WTC11 (cell line): ENCODE results near the gene ACOT9. TPM values are rescaled to one million over a fixed set of nuclear protein-coding genes. Genes with fewer than 3 reads are reported as not detected.
A peak's percentile ranks its signal among the peaks of the same experiment; 100 is the strongest.

Source experiments
- ATAC-seq: fragments of 200-7000 bp; cut with Tn5 transposase; 2 replicates; pipeline ENCODE4 v1.10.0; 2021; ENCODE audit warnings: mild to moderate bottlenecking, moderate library complexity
- CTCF ChIA-PET: fragments of 300-600 bp; sonication (Branson Sonifier 250); formaldehyde crosslinking; loops from one replicate; lab custom pipeline; 2021; ENCODE audit warnings: antibody characterized with exemption; lab: Charles Lee
- POLR2A ChIA-PET: fragments of 350-600 bp; sonication (Branson Sonifier 250); formaldehyde crosslinking; loops from one replicate; lab custom pipeline; 2021; ENCODE audit warnings: antibody characterized with exemption; lab: Charles Lee
- DNase-seq: peaks from one replicate; pipeline ENCODE4 v3.0.0; 2021; ENCODE audit warnings: low spot score
- H3K27ac Mint-ChIP-seq: 2 replicates; pipeline ENCODE4 v1.8.0; 2021; ENCODE audit warnings: mixed read lengths
- H3K27me3 Mint-ChIP-seq: 2 replicates; pipeline ENCODE4 v1.8.0; 2021; ENCODE audit warnings: low read depth, mild to moderate bottlenecking, moderate library complexity, mixed read lengths
- H3K36me3 Mint-ChIP-seq: 2 replicates; pipeline ENCODE4 v1.8.0; 2021; ENCODE audit warnings: mixed read lengths
- H3K4me1 Mint-ChIP-seq: 2 replicates; pipeline ENCODE4 v1.8.0; 2022; ENCODE audit warnings: mixed read lengths
- H3K4me3 Mint-ChIP-seq: 2 replicates; pipeline ENCODE4 v1.8.0; 2021; ENCODE audit warnings: mild to moderate bottlenecking, moderate library complexity, mixed read lengths
- H3K9me3 Mint-ChIP-seq: 2 replicates; pipeline ENCODE4 v1.8.0; 2021; ENCODE audit warnings: mixed read lengths
- CBFB ChIP-seq: sonication (generic); formaldehyde crosslinking; IDR thresholded peaks from 2 replicates; pipeline ENCODE4 v1.8.1; 2022; ENCODE audit warnings: mild to moderate bottlenecking, low read depth, missing genetic modification reagents
- ELF4 ChIP-seq: sonication (generic); formaldehyde crosslinking; IDR thresholded peaks from 2 replicates; pipeline ENCODE4 v1.8.1; 2022; ENCODE audit warnings: low read depth, mild to moderate bottlenecking, moderate library complexity, missing genetic modification reagents
- ESRRA ChIP-seq: sonication (generic); formaldehyde crosslinking; IDR thresholded peaks from 2 replicates; pipeline ENCODE4 v1.8.1; 2022; ENCODE audit warnings: mild to moderate bottlenecking, missing genetic modification reagents, borderline replicate concordance
- FOXP1 ChIP-seq: sonication (generic); formaldehyde crosslinking; IDR thresholded peaks from 2 replicates; pipeline ENCODE4 v1.8.0; 2022; ENCODE audit warnings: missing genetic modification reagents, mild to moderate bottlenecking, moderate library complexity, borderline replicate concordance
- GTF2I ChIP-seq: fragments of 250-450 bp; sonication (Bioruptor Pico); conservative IDR thresholded peaks from 2 replicates; pipeline ENCODE4 v1.4.0; 2021; ENCODE audit warnings: mild to moderate bottlenecking
- IRF2 ChIP-seq: sonication (generic); formaldehyde crosslinking; IDR thresholded peaks from 2 replicates; pipeline ENCODE4 v1.8.0; 2022; ENCODE audit warnings: low read depth, missing genetic modification reagents, borderline replicate concordance
- MXD4 ChIP-seq: fragments of 250-450 bp; sonication (Bioruptor Pico); IDR thresholded peaks from 2 replicates; pipeline ENCODE4 v1.8.0; 2021; ENCODE audit warnings: mild to moderate bottlenecking, moderate library complexity, borderline replicate concordance
- SMAD4 ChIP-seq: sonication (generic); formaldehyde crosslinking; IDR thresholded peaks from 2 replicates; pipeline ENCODE4 v1.8.0; 2022; ENCODE audit warnings: mild to moderate bottlenecking, missing genetic modification reagents
- TP53 ChIP-seq: sonication (generic); formaldehyde crosslinking; IDR thresholded peaks from 2 replicates; pipeline ENCODE4 v1.8.1; 2023; ENCODE audit warnings: mild to moderate bottlenecking, missing genetic modification reagents
- total RNA-seq: library from RNA; stranded (reverse); gene quantifications from 3 replicates; pipeline ENCODE4 v1.2.3, GENCODE V29; 2021
- TF ChIP-seq, protein P1 (sequence below): sonication (generic); formaldehyde crosslinking; conservative IDR thresholded peaks from 2 replicates; pipeline ENCODE4 v1.8.1; 2023; ENCODE audit warnings: mild to moderate bottlenecking, low read depth, missing genetic modification reagents, moderate library complexity
- TF ChIP-seq, protein P2 (sequence below): fragments of 200-600 bp; IDR thresholded peaks from 2 replicates; pipeline ENCODE4 v1.8.0; 2022; ENCODE audit warnings: antibody characterized with exemption
- TF ChIP-seq, protein P3 (sequence below): sonication (generic); formaldehyde crosslinking; IDR thresholded peaks from 2 replicates; pipeline ENCODE4 v1.8.1; 2023; ENCODE audit warnings: mild to moderate bottlenecking, missing genetic modification reagents, moderate library complexity
- TF ChIP-seq, protein P4 (sequence below): fragments of 250-450 bp; sonication (Bioruptor Pico); IDR thresholded peaks from 2 replicates; pipeline ENCODE4 v1.9.0; 2021; ENCODE audit warnings: mild to moderate bottlenecking, borderline replicate concordance
- TF ChIP-seq, protein P5 (sequence below): sonication (generic); formaldehyde crosslinking; IDR thresholded peaks from 2 replicates; pipeline ENCODE4 v1.8.0; 2022; ENCODE audit warnings: mild to moderate bottlenecking, missing genetic modification reagents
- TF ChIP-seq, protein P6 (sequence below): sonication (generic); formaldehyde crosslinking; IDR thresholded peaks from 2 replicates; pipeline ENCODE4 v1.8.1; 2022; ENCODE audit warnings: low read depth, mild to moderate bottlenecking, moderate library complexity, missing genetic modification reagents, borderline replicate concordance
- TF ChIP-seq, protein P7 (sequence below): sonication (generic); formaldehyde crosslinking; IDR thresholded peaks from 2 replicates; pipeline ENCODE4 v1.8.1; 2023; ENCODE audit warnings: mild to moderate bottlenecking, missing genetic modification reagents, borderline replicate concordance
- TF ChIP-seq, protein P8 (sequence below): sonication (generic); formaldehyde crosslinking; IDR thresholded peaks from 2 replicates; pipeline ENCODE4 v1.8.1; 2022; ENCODE audit warnings: low read depth, missing genetic modification reagents, borderline replicate concordance

ACOT9 gene
- total RNA-seq, 1 experiment from 2014 or later = 29.3 TPM

DNA sequence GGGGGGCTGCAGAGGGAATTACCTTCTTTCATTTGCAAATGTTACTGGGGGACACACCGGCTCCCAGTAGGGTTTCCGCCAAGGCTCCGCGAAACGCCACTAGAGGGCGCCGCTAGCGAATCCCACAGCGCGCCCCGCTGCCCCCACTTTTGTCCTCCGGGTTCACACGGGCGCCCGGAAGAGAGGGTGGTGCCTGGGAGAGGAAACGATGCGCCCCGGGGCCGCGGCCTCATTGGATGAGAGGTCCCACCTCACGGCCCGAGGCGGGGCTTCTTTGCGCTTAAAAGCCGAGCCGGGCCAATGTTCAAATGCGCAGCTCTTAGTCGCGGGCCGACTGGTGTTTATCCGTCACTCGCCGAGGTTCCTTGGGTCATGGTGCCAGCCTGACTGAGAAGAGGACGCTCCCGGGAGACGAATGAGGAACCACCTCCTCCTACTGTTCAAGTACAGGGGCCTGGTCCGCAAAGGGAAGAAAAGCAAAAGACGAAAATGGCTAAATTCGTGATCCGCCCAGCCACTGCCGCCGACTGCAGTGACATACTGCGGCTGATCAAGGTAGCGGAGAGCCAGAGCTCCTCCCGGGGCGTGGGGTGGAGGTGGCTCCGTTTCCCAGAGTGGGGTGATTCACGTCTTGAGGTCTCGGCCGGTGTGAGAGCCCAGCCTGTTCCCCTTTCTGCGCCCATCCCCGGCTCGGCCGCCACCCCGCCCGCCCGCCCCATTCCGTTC is 40.0 kb upstream of the ACOT9 start, which contains the start of gene SAT1 (continued):
- TF ChIP-seq, protein P1, sequence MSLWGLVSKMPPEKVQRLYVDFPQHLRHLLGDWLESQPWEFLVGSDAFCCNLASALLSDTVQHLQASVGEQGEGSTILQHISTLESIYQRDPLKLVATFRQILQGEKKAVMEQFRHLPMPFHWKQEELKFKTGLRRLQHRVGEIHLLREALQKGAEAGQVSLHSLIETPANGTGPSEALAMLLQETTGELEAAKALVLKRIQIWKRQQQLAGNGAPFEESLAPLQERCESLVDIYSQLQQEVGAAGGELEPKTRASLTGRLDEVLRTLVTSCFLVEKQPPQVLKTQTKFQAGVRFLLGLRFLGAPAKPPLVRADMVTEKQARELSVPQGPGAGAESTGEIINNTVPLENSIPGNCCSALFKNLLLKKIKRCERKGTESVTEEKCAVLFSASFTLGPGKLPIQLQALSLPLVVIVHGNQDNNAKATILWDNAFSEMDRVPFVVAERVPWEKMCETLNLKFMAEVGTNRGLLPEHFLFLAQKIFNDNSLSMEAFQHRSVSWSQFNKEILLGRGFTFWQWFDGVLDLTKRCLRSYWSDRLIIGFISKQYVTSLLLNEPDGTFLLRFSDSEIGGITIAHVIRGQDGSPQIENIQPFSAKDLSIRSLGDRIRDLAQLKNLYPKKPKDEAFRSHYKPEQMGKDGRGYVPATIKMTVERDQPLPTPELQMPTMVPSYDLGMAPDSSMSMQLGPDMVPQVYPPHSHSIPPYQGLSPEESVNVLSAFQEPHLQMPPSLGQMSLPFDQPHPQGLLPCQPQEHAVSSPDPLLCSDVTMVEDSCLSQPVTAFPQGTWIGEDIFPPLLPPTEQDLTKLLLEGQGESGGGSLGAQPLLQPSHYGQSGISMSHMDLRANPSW = no peak
- TF ChIP-seq, protein P2, sequence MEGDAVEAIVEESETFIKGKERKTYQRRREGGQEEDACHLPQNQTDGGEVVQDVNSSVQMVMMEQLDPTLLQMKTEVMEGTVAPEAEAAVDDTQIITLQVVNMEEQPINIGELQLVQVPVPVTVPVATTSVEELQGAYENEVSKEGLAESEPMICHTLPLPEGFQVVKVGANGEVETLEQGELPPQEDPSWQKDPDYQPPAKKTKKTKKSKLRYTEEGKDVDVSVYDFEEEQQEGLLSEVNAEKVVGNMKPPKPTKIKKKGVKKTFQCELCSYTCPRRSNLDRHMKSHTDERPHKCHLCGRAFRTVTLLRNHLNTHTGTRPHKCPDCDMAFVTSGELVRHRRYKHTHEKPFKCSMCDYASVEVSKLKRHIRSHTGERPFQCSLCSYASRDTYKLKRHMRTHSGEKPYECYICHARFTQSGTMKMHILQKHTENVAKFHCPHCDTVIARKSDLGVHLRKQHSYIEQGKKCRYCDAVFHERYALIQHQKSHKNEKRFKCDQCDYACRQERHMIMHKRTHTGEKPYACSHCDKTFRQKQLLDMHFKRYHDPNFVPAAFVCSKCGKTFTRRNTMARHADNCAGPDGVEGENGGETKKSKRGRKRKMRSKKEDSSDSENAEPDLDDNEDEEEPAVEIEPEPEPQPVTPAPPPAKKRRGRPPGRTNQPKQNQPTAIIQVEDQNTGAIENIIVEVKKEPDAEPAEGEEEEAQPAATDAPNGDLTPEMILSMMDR = peak; percentile 55
- no peak for TF ChIP-seq MXD4 (CRISPR knock-in tag)
- TF ChIP-seq IRF2 = no peak
- TF ChIP-seq CBFB (CRISPR knock-in tag) = no peak
- TF ChIP-seq FOXP1 = no peak
- TF ChIP-seq, protein P3, sequence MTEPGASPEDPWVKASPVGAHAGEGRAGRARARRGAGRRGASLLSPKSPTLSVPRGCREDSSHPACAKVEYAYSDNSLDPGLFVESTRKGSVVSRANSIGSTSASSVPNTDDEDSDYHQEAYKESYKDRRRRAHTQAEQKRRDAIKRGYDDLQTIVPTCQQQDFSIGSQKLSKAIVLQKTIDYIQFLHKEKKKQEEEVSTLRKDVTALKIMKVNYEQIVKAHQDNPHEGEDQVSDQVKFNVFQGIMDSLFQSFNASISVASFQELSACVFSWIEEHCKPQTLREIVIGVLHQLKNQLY (CRISPR knock-in tag) = no peak

DNA sequence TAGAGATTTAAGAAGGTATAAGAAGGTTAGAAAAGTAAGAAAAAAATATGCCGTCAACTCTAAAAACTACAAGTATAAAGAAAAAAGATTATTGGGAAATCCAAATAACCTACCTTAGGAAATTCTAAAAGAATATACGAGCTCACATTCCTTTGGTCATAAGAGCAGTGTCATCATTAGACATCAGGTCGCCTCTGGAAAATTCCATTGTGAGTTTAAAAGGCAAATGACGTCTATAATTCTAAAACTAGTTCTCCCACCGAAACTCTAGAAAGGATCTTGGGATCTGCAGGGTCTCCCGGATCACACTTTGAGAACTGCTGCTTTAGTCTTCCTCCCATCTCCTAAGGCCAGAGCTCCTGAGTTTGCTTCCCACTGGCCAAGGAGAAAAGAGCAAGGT is 39.4 kb upstream of the ACOT9 start:
- Mint-ChIP-seq H3K4me3 (peak overlapping the region; percentile 93), H3K27me3 (no peaks in the 10 kb centered on the region; the same call in 1 of the 2 replicates), H3K4me1 (peaks cover 22% of the 10 kb centered on the region), H3K36me3 (peaks cover 24% of the 10 kb centered on the region), H3K27ac (peak overlapping the region; percentile 94), H3K9me3 (no peaks in the 10 kb centered on the region)
- POLR2A ChIA-PET = interaction anchor here (0.6 to 1.6 kb wide), 6 partner anchors 31 to 125 kb away, joined by 3 to 9 read pairs (median 4); partner anchors contain the start of gene ACOT9
- no peak for DNase-seq
- ATAC-seq = no peak
- CTCF ChIA-PET = interaction anchor here (1.0 to 2.0 kb wide), 8 partner anchors 15 to 272 kb away, joined by 3 to 27 read pairs (median 4); no protein-coding TSS in a partner anchor
- no peak for TF ChIP-seq ESRRA
- TF ChIP-seq, protein P4, sequence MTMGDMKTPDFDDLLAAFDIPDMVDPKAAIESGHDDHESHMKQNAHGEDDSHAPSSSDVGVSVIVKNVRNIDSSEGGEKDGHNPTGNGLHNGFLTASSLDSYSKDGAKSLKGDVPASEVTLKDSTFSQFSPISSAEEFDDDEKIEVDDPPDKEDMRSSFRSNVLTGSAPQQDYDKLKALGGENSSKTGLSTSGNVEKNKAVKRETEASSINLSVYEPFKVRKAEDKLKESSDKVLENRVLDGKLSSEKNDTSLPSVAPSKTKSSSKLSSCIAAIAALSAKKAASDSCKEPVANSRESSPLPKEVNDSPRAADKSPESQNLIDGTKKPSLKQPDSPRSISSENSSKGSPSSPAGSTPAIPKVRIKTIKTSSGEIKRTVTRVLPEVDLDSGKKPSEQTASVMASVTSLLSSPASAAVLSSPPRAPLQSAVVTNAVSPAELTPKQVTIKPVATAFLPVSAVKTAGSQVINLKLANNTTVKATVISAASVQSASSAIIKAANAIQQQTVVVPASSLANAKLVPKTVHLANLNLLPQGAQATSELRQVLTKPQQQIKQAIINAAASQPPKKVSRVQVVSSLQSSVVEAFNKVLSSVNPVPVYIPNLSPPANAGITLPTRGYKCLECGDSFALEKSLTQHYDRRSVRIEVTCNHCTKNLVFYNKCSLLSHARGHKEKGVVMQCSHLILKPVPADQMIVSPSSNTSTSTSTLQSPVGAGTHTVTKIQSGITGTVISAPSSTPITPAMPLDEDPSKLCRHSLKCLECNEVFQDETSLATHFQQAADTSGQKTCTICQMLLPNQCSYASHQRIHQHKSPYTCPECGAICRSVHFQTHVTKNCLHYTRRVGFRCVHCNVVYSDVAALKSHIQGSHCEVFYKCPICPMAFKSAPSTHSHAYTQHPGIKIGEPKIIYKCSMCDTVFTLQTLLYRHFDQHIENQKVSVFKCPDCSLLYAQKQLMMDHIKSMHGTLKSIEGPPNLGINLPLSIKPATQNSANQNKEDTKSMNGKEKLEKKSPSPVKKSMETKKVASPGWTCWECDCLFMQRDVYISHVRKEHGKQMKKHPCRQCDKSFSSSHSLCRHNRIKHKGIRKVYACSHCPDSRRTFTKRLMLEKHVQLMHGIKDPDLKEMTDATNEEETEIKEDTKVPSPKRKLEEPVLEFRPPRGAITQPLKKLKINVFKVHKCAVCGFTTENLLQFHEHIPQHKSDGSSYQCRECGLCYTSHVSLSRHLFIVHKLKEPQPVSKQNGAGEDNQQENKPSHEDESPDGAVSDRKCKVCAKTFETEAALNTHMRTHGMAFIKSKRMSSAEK = no peak
- TF ChIP-seq, protein P5, sequence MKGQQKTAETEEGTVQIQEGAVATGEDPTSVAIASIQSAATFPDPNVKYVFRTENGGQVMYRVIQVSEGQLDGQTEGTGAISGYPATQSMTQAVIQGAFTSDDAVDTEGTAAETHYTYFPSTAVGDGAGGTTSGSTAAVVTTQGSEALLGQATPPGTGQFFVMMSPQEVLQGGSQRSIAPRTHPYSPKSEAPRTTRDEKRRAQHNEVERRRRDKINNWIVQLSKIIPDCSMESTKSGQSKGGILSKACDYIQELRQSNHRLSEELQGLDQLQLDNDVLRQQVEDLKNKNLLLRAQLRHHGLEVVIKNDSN (CRISPR knock-in tag) = no peak
- no peak for TF ChIP-seq TP53
- TF ChIP-seq ELF4 (CRISPR knock-in tag) = no peak
- TF ChIP-seq, protein P6, sequence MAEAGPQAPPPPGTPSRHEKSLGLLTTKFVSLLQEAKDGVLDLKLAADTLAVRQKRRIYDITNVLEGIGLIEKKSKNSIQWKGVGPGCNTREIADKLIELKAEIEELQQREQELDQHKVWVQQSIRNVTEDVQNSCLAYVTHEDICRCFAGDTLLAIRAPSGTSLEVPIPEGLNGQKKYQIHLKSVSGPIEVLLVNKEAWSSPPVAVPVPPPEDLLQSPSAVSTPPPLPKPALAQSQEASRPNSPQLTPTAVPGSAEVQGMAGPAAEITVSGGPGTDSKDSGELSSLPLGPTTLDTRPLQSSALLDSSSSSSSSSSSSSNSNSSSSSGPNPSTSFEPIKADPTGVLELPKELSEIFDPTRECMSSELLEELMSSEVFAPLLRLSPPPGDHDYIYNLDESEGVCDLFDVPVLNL (CRISPR knock-in tag) = no peak
- TF ChIP-seq, protein P7, sequence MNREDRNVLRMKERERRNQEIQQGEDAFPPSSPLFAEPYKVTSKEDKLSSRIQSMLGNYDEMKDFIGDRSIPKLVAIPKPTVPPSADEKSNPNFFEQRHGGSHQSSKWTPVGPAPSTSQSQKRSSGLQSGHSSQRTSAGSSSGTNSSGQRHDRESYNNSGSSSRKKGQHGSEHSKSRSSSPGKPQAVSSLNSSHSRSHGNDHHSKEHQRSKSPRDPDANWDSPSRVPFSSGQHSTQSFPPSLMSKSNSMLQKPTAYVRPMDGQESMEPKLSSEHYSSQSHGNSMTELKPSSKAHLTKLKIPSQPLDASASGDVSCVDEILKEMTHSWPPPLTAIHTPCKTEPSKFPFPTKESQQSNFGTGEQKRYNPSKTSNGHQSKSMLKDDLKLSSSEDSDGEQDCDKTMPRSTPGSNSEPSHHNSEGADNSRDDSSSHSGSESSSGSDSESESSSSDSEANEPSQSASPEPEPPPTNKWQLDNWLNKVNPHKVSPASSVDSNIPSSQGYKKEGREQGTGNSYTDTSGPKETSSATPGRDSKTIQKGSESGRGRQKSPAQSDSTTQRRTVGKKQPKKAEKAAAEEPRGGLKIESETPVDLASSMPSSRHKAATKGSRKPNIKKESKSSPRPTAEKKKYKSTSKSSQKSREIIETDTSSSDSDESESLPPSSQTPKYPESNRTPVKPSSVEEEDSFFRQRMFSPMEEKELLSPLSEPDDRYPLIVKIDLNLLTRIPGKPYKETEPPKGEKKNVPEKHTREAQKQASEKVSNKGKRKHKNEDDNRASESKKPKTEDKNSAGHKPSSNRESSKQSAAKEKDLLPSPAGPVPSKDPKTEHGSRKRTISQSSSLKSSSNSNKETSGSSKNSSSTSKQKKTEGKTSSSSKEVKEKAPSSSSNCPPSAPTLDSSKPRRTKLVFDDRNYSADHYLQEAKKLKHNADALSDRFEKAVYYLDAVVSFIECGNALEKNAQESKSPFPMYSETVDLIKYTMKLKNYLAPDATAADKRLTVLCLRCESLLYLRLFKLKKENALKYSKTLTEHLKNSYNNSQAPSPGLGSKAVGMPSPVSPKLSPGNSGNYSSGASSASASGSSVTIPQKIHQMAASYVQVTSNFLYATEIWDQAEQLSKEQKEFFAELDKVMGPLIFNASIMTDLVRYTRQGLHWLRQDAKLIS = no peak
- no peak for TF ChIP-seq SMAD4 (CRISPR knock-in tag)
- TF ChIP-seq, protein P8, sequence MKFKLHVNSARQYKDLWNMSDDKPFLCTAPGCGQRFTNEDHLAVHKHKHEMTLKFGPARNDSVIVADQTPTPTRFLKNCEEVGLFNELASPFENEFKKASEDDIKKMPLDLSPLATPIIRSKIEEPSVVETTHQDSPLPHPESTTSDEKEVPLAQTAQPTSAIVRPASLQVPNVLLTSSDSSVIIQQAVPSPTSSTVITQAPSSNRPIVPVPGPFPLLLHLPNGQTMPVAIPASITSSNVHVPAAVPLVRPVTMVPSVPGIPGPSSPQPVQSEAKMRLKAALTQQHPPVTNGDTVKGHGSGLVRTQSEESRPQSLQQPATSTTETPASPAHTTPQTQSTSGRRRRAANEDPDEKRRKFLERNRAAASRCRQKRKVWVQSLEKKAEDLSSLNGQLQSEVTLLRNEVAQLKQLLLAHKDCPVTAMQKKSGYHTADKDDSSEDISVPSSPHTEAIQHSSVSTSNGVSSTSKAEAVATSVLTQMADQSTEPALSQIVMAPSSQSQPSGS = no peak
- TF ChIP-seq GTF2I = no peak
